GM12878 (cell line): Measurements from ENCODE around the gene CACNB3.

Source experiments
- POLR2A ChIP-seq: IDR thresholded peaks from 2 replicates; pipeline ENCODE4 v1.6.1; 2011; ENCODE audit warnings: low read depth, mild to moderate bottlenecking, low read length
- TF ChIP-seq, protein P1 (sequence below): IDR thresholded peaks from 2 replicates; pipeline ENCODE4 v1.6.1; 2012; ENCODE audit warnings: low read depth, low read length, improper control_type of control experiment

DNA sequence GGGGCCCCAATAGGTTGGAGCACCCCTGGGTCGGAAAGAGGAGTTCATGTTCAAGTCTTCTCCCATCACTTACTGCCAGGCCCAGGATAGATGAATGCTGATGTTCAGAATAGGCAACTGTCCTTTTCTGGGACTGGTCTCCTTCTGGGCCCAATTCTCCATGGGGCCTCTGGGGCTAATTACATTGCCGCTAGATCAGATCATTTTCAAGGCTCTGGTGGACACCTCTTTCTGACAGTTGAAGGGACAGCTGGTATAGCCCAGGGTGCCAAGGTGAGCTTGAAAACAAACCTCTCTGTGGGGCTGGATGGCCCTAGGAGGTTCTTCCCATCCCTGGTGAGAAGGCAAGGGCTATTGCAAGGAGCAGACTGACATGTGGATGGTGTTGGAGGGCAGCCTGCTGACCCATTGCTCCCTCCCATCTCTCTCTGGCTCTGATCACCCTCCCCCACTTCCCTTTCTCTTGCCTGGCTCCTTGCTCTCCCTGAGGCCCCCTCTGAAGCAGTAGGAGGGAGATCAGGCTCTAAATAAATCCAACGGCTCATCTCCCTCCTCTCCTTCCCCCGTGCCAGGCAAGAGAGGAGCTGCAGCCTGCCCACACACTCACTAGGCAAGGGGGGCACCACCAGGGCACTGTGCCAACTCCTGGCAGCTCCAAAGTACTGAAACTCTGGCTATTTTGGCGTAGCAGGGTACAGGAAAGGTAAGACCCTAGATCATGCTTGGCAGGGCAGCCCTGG is 1.9 kb downstream of the CACNB3 start:
- TF ChIP-seq, protein P1, sequence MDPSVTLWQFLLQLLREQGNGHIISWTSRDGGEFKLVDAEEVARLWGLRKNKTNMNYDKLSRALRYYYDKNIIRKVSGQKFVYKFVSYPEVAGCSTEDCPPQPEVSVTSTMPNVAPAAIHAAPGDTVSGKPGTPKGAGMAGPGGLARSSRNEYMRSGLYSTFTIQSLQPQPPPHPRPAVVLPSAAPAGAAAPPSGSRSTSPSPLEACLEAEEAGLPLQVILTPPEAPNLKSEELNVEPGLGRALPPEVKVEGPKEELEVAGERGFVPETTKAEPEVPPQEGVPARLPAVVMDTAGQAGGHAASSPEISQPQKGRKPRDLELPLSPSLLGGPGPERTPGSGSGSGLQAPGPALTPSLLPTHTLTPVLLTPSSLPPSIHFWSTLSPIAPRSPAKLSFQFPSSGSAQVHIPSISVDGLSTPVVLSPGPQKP, result no peak
- TF ChIP-seq POLR2A, result no peak
